Measurements from ENCODE around the gene ZMYM2.

The ZMYM2 gene

DNA sequence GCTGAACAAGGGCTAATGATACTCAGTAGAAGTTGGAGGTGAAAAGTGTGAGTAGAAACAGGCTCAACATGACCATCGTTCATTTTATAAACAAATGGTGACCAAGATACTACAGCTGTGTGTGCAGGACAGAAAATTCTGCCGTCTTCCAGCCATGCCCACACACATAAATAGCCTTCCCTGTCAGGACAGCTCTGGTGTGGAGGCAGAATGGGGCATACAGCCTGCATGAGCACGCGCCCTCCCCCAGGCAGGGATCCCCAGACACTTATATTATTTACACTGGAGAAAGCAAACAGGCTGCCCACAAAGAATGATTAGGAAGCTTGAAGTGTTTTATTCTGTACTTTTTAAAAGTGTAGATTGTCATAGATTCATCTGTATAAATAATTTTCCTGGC lies 182.0 kb downstream of the ZMYM2 start:
- DNase-seq: no peak
